ENCODE measurements around the gene FLT4. TPM values are rescaled to one million over a fixed set of nuclear protein-coding genes. Genes with fewer than 3 reads are reported as not detected.

The FLT4 gene
- total RNA-seq, 2 donors from 2014 or later = 6.9 to 7.9 TPM

GRCh38 chr5:180629831-180630382, 19.5 kb downstream of the FLT4 start:
- Histone ChIP-seq H3K36me3 (ENCODE audit: control insufficient read depth, insufficient read depth, low read length) (no peaks in the 10 kb centered on the region), H3K27me3 (ENCODE audit: control insufficient read depth, insufficient read depth, low read length, poor library complexity, severe bottlenecking) (no peaks in the 10 kb centered on the region), H3K9me3 (ENCODE audit: control insufficient read depth, low read length) (no peaks in the 10 kb centered on the region), H3K9ac (ENCODE audit: extremely low read depth, low read length, poor library complexity, severe bottlenecking) (no peak overlapping the region), H3K4me3 (ENCODE audit: low read length) (no peak overlapping the region), H3K27ac (ENCODE audit: low read depth, low read length) (no peak overlapping the region), H3K4me1 (ENCODE audit: control insufficient read depth, insufficient read depth, low read length) (no peaks in the 10 kb centered on the region)
- 90 to 96% methylated on average over 17 to 25 of the region's 25 CpGs for WGBS, 2 experiments (ENCODE audit: insufficient coverage in 1 of 2, insufficient read length in 1 of 2)
- Mint-ChIP-seq H3K4me1 (no peaks in the 10 kb centered on the region), H3K9me3 (no peaks in the 10 kb centered on the region), H3K27me3 (ENCODE audit: insufficient read depth) (peaks cover 6% of the 10 kb centered on the region), H3K4me3 (no peak overlapping the region), H3K27ac (no peak overlapping the region), H3K36me3 (ENCODE audit: low read depth) (no peaks in the 10 kb centered on the region)
- no peak for TF ChIP-seq CTCF (conservative IDR thresholded peaks at IDR 0.05)
- no peak for DNase-seq

- no peaks in the 10 kb centered on the region for H3K4me1 Mint-ChIP-seq
- Histone ChIP-seq H3K27me3 (ENCODE audit: control insufficient read depth, insufficient read depth, low read length, poor library complexity, severe bottlenecking) (no peaks in the 10 kb centered on the region), H3K4me1 (ENCODE audit: control insufficient read depth, insufficient read depth, low read length) (no peaks in the 10 kb centered on the region), H3K27ac (ENCODE audit: low read depth, low read length) (no peak overlapping the region), H3K4me3 (ENCODE audit: low read length) (no peak overlapping the region), H3K9ac (ENCODE audit: extremely low read depth, low read length, poor library complexity, severe bottlenecking) (no peak overlapping the region), H3K36me3 (ENCODE audit: control insufficient read depth, insufficient read depth, low read length) (no peaks in the 10 kb centered on the region), H3K9me3 (ENCODE audit: control insufficient read depth, low read length) (no peaks in the 10 kb centered on the region)
- H3K9me3 Mint-ChIP-seq = no peaks in the 10 kb centered on the region
- no peak overlapping the region for H3K4me3 Mint-ChIP-seq
- no peak for TF ChIP-seq CTCF (conservative IDR thresholded peaks at IDR 0.05)
- DNase-seq = no peak
- H3K27me3 Mint-ChIP-seq (ENCODE audit: insufficient read depth) = peaks cover 4% of the 10 kb centered on the region
- 92% methylated on average over 41 to 44 of the region's 44 CpGs for WGBS, 2 experiments (ENCODE audit: insufficient coverage in 1 of 2, insufficient read length in 1 of 2)
- H3K27ac Mint-ChIP-seq = no peak overlapping the region
- H3K36me3 Mint-ChIP-seq (ENCODE audit: low read depth) = no peaks in the 10 kb centered on the region
Observed at GRCh38 chr5:180628827-180629750, 20.3 kb downstream of the FLT4 start.

GRCh38 chr5:180628211-180628610, 21.2 kb downstream of the FLT4 start:
- H3K4me3 ChIP-seq (ENCODE audit: low read length) = no peak overlapping the region
- no peak overlapping the region for H3K9ac ChIP-seq (ENCODE audit: extremely low read depth, low read length, poor library complexity, severe bottlenecking)
- H3K4me3 Mint-ChIP-seq = no peak overlapping the region
- no peaks in the 10 kb centered on the region for H3K4me1 ChIP-seq (ENCODE audit: control insufficient read depth, insufficient read depth, low read length)
- WGBS, 2 experiments (ENCODE audit: insufficient coverage in 1 of 2, insufficient read length in 1 of 2) = 90 to 91% methylated on average over 13 to 14 of the region's 14 CpGs
- H3K9me3 ChIP-seq (ENCODE audit: control insufficient read depth, low read length) = no peaks in the 10 kb centered on the region
- H3K36me3 ChIP-seq (ENCODE audit: control insufficient read depth, insufficient read depth, low read length) = no peaks in the 10 kb centered on the region
- H3K9me3 Mint-ChIP-seq = no peaks in the 10 kb centered on the region
- DNase-seq = no peak
- no peaks in the 10 kb centered on the region for H3K27me3 ChIP-seq (ENCODE audit: control insufficient read depth, insufficient read depth, low read length, poor library complexity, severe bottlenecking)
- TF ChIP-seq CTCF (conservative IDR thresholded peaks at IDR 0.05) = no peak
- no peak overlapping the region for H3K27ac Mint-ChIP-seq
- no peaks in the 10 kb centered on the region for H3K4me1 Mint-ChIP-seq
- no peaks in the 10 kb centered on the region for H3K36me3 Mint-ChIP-seq (ENCODE audit: low read depth)
- H3K27ac ChIP-seq (ENCODE audit: low read depth, low read length) = no peak overlapping the region
- peaks cover 2% of the 10 kb centered on the region for H3K27me3 Mint-ChIP-seq (ENCODE audit: insufficient read depth)
